ENCODE results near the gene URM1.
"Not testable (repeated sequence)": the region's sequence is repeated elsewhere in the genome, so short reads cannot be mapped to it uniquely, and the experiment has no call there.

Gene URM1

GRCh38 chr9:128324401-128324800, 46.8 kb upstream of the URM1 start:
- Histone ChIP-seq H3K4me1 (no peaks in the 10 kb centered on the region), H3K4me3 (ENCODE audit: low read depth, low read length) (no peak overlapping the region), H3K36me3 (peaks cover 25% of the 10 kb centered on the region), H3K27me3 (no peaks in the 10 kb centered on the region), H3K9me3 (no peaks in the 10 kb centered on the region)
- no peak for TF ChIP-seq CTCF (IDR thresholded peaks at IDR 0.05; ENCODE audit: low read depth, low read length)
- DNase-seq, result no peak

GRCh38 chr9:128325629-128326028, 45.5 kb upstream of the URM1 start:
- no peak overlapping the region for H3K4me3 ChIP-seq (ENCODE audit: low read depth, low read length)
- H3K27me3 ChIP-seq, result no peaks in the 10 kb centered on the region
- TF ChIP-seq CTCF (IDR thresholded peaks at IDR 0.05; ENCODE audit: low read depth, low read length), result no peak
- H3K36me3 ChIP-seq, result peaks cover 23% of the 10 kb centered on the region
- H3K9me3 ChIP-seq, result no peaks in the 10 kb centered on the region
- no peak for DNase-seq
- H3K4me1 ChIP-seq, result no peaks in the 10 kb centered on the region

GRCh38 chr9:128333451-128333869, 37.7 kb upstream of the URM1 start:
- Histone ChIP-seq H3K4me3 (ENCODE audit: low read depth, low read length) (no peak overlapping the region), H3K36me3 (peaks cover 4% of the 10 kb centered on the region), H3K9me3 (no peaks in the 10 kb centered on the region), H3K4me1 (no peaks in the 10 kb centered on the region), H3K27me3 (no peaks in the 10 kb centered on the region)
- TF ChIP-seq CTCF (IDR thresholded peaks at IDR 0.05; ENCODE audit: low read depth, low read length), result no peak
- no peak for DNase-seq

- no peak for DNase-seq
- H3K36me3 ChIP-seq, result peaks cover 4% of the 10 kb centered on the region
- H3K4me1 ChIP-seq, result no peaks in the 10 kb centered on the region
- no peak for TF ChIP-seq CTCF (IDR thresholded peaks at IDR 0.05; ENCODE audit: low read depth, low read length)
- no peaks in the 10 kb centered on the region for H3K27me3 ChIP-seq
- no peak overlapping the region for H3K4me3 ChIP-seq (ENCODE audit: low read depth, low read length)
- no peaks in the 10 kb centered on the region for H3K9me3 ChIP-seq
Observed at GRCh38 chr9:128335161-128335560, 36.0 kb upstream of the URM1 start.

- no peaks in the 10 kb centered on the region for H3K4me1 ChIP-seq
- no peaks in the 10 kb centered on the region for H3K9me3 ChIP-seq
- no peak overlapping the region for H3K4me3 ChIP-seq (ENCODE audit: low read depth, low read length)
- H3K36me3 ChIP-seq, result peaks cover 4% of the 10 kb centered on the region
- no peak for TF ChIP-seq CTCF (IDR thresholded peaks at IDR 0.05; ENCODE audit: low read depth, low read length)
- DNase-seq, result no peak
- H3K27me3 ChIP-seq, result no peaks in the 10 kb centered on the region
Observed at GRCh38 chr9:128335914-128336313, 35.3 kb upstream of the URM1 start.

GRCh38 chr9:128337936-128338335, 33.2 kb upstream of the URM1 start:
- no peak for DNase-seq
- no peak for TF ChIP-seq CTCF (IDR thresholded peaks at IDR 0.05; ENCODE audit: low read depth, low read length)
- peaks cover 7% of the 10 kb centered on the region for H3K36me3 ChIP-seq
- no peaks in the 10 kb centered on the region for H3K9me3 ChIP-seq
- H3K27me3 ChIP-seq, result no peaks in the 10 kb centered on the region
- no peaks in the 10 kb centered on the region; the same call in 1 of the 2 replicates for H3K4me1 ChIP-seq
- H3K4me3 ChIP-seq (ENCODE audit: low read depth, low read length), result no peak overlapping the region

- peaks cover 13% of the 10 kb centered on the region for H3K36me3 ChIP-seq
- H3K9me3 ChIP-seq; H3K4me3 ChIP-seq (ENCODE audit: low read depth, low read length); DNase-seq; H3K27me3 ChIP-seq; H3K4me1 ChIP-seq: not testable (repeated sequence)
Observed at GRCh38 chr9:128338852-128339614, 32.1 kb upstream of the URM1 start.
